Glutamatergic neuron (in vitro differentiated cells): ENCODE data around the gene FKRP. TPM values are rescaled to one million over a fixed set of nuclear protein-coding genes. Genes with fewer than 3 reads are reported as not detected.
A peak's percentile ranks its signal among the peaks of the same experiment; 100 is the strongest.
"Not testable (repeated sequence)": the region's sequence is repeated elsewhere in the genome, so short reads cannot be mapped to it uniquely, and the experiment has no call there.

Experiments used
- DNase-seq: peaks from one replicate; pipeline ENCODE4 v3.0.0; 2022
- H3K27ac Mint-ChIP-seq: one replicate; pipeline ENCODE4 v1.8.0; 2020; ENCODE audit warnings: mild to moderate bottlenecking, mixed read lengths, inconsistent platforms; ENCODE audit not compliant: unreplicated experiment
- H3K27me3 Mint-ChIP-seq: one replicate; pipeline ENCODE4 v1.8.0; 2020; ENCODE audit warnings: mild to moderate bottlenecking, moderate library complexity, mixed read lengths, inconsistent platforms; ENCODE audit not compliant: unreplicated experiment
- H3K36me3 Mint-ChIP-seq: one replicate; pipeline ENCODE4 v1.8.0; 2020; ENCODE audit warnings: mild to moderate bottlenecking, mixed read lengths, inconsistent platforms; ENCODE audit not compliant: unreplicated experiment
- H3K4me1 Mint-ChIP-seq: one replicate; pipeline ENCODE4 v1.8.0; 2020; ENCODE audit warnings: mild to moderate bottlenecking, low read depth, mixed read lengths, inconsistent platforms; ENCODE audit not compliant: unreplicated experiment
- H3K4me3 Mint-ChIP-seq: one replicate; pipeline ENCODE4 v1.8.0; 2020; ENCODE audit warnings: mild to moderate bottlenecking, mixed read lengths, inconsistent platforms; ENCODE audit not compliant: unreplicated experiment
- H3K9me3 Mint-ChIP-seq: one replicate; pipeline ENCODE4 v1.8.0; 2020; ENCODE audit warnings: mild to moderate bottlenecking, moderate library complexity, mixed read lengths, inconsistent platforms; ENCODE audit not compliant: unreplicated experiment
- microRNA-seq: library from miRNA; unstranded; fragments of <30 nt; microRNA quantifications from one replicate; pipeline ENCODE4, GENCODE V29; 2020; ENCODE audit not compliant: unreplicated experiment
- total RNA-seq: library from RNA; stranded (reverse); fragmentation: NEBNext Ultra II Directional; extraction: Animal tissue kit (Norgen Biotek cat#: 25700); gene quantifications from one replicate; pipeline ENCODE4 v1.2.1, GENCODE V29; 2021; ENCODE audit not compliant: unreplicated experiment
- TF ChIP-seq, protein P1 (sequence below): fragments of 200-600 bp; sonication (generic); IDR thresholded peaks from one replicate; pipeline ENCODE4 v1.5.0; 2021; ENCODE audit not compliant: partially characterized antibody, unreplicated experiment

The FKRP gene
- total RNA-seq, 1 donor from 2014 or later: 46.6 TPM

GRCh38 chr19:46802152-46802551 is 56.3 kb downstream of the FKRP start:
- Mint-ChIP-seq H3K27me3 (no peaks in the 10 kb centered on the region), H3K4me1 (no peaks in the 10 kb centered on the region), H3K27ac (no peak overlapping the region), H3K36me3 (no peaks in the 10 kb centered on the region), H3K4me3 (no peak overlapping the region), H3K9me3 (no peaks in the 10 kb centered on the region)
- no peak for DNase-seq
- TF ChIP-seq, protein P1, sequence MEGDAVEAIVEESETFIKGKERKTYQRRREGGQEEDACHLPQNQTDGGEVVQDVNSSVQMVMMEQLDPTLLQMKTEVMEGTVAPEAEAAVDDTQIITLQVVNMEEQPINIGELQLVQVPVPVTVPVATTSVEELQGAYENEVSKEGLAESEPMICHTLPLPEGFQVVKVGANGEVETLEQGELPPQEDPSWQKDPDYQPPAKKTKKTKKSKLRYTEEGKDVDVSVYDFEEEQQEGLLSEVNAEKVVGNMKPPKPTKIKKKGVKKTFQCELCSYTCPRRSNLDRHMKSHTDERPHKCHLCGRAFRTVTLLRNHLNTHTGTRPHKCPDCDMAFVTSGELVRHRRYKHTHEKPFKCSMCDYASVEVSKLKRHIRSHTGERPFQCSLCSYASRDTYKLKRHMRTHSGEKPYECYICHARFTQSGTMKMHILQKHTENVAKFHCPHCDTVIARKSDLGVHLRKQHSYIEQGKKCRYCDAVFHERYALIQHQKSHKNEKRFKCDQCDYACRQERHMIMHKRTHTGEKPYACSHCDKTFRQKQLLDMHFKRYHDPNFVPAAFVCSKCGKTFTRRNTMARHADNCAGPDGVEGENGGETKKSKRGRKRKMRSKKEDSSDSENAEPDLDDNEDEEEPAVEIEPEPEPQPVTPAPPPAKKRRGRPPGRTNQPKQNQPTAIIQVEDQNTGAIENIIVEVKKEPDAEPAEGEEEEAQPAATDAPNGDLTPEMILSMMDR: no peak

DNA sequence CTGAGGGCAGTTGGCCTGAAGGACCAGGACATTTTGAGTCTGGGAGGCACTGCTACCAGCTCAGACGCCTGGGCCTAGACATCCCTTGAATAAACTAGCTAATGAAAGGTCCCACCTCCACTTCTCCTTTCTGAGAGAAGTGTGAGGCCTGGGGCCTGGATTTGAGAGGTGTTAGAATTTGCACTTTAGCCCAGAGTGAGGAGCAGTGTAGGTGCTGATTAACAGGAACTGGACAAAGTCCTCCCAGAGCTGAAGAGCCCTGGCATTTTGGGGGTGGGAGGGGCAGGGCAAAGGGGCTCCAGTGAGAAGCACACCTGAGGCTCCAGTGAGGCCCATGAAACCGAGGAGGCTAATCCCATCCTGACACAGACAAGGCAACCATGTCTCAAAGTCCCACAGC is 57.7 kb downstream of the FKRP start:
- no peaks in the 10 kb centered on the region for H3K9me3 Mint-ChIP-seq
- no peaks in the 10 kb centered on the region for H3K36me3 Mint-ChIP-seq
- H3K27ac Mint-ChIP-seq: no peak overlapping the region
- DNase-seq: no peak
- TF ChIP-seq, protein P1: no peak
- no peaks in the 10 kb centered on the region for H3K4me1 Mint-ChIP-seq
- H3K4me3 Mint-ChIP-seq: no peak overlapping the region
- no peaks in the 10 kb centered on the region for H3K27me3 Mint-ChIP-seq

DNA sequence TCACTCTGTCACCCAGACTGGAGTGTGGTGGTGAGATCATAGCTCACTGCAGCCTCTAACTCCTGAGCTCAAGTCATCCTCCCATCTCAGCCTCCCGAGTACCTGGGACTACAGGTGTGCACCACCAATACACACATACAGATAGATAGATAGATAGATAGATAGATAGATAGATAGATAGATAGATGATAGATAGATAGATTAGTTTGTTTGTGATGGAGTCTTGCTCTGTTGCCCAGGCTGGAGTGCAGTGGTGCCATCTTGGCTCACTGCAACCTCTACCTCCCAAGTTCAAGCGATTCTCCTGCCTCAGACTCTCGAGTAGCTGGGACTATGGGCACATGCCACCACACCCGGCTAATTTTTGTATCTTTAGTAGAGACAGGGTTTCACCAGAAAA is 58.6 kb downstream of the FKRP start:
- not testable (repeated sequence) for H3K27ac Mint-ChIP-seq, H3K4me1 Mint-ChIP-seq, H3K9me3 Mint-ChIP-seq, H3K36me3 Mint-ChIP-seq, H3K4me3 Mint-ChIP-seq, H3K27me3 Mint-ChIP-seq, DNase-seq

DNA sequence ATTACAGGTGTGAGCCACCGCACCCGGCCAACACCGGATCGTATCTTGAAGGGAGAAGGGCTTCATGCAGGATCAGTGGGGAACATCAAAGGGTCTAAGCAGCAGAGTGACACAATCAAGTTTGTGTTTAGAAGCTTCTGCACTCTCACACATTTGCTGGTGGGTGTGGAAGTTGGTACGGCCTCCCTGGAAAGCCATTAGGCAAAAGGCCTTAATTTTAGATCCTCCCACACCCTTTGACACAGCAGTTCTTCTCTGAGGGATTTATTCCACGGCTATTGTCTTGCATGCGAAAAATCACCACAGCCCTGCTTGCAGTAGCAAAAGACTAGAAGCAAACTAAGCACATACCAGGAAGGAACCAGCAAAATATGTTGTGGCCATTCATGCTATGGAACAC is 60.8 kb downstream of the FKRP start:
- no peak for DNase-seq
- Mint-ChIP-seq H3K4me3 (no peak overlapping the region), H3K36me3 (no peaks in the 10 kb centered on the region), H3K9me3 (peaks cover 1% of the 10 kb centered on the region), H3K27ac (no peak overlapping the region), H3K4me1 (no peaks in the 10 kb centered on the region), H3K27me3 (no peaks in the 10 kb centered on the region)
- TF ChIP-seq, protein P1: no peak

Small RNA genes within 50 kb of the gene (microRNA-seq; reads per million reads assigned to microRNA genes)
- 6.6 reads per million, percentile 38 among the genes with 10 or more reads in this experiment for gene MIR320E

Other genes starting within 250 kb of the FKRP start
- gene CALM3, start 144.7 kb upstream of the FKRP start, total RNA-seq: 845 TPM
- 0.27 TPM for gene PTGIR, start 121.0 kb upstream of the FKRP start, total RNA-seq
- 54.6 TPM for gene GNG8, start 109.9 kb upstream of the FKRP start, total RNA-seq
- 55.1 TPM for gene DACT3, start 84.9 kb upstream of the FKRP start, total RNA-seq
- gene PRKD2, start 28.9 kb upstream of the FKRP start, total RNA-seq: 54.7 TPM
- gene STRN4, start 393 bp downstream of the FKRP start, total RNA-seq: 117 TPM
- 35.4 TPM for gene SLC1A5, start 42.5 kb downstream of the FKRP start, total RNA-seq
- gene AP2S1, start 104.8 kb downstream of the FKRP start, total RNA-seq: 95.4 TPM
- gene ARHGAP35, start 114.9 kb downstream of the FKRP start, total RNA-seq: 127 TPM